AG09309 (cell line): ENCODE measurements around the gene C3orf18.

Experiments
- DNase-seq: peaks from one replicate; pipeline ENCODE4 v3.0.0-alpha.2; 2010; ENCODE audit warnings: low read depth
- H3K4me3 ChIP-seq: 2 replicates; pipeline ENCODE4 v1.5.1; 2011; ENCODE audit warnings: mild to moderate bottlenecking, low read depth, low read length, moderate library complexity; ENCODE audit not compliant: control insufficient read depth
- CTCF ChIP-seq: IDR thresholded peaks from 2 replicates; pipeline ENCODE4 v1.5.1; 2011; ENCODE audit warnings: mild to moderate bottlenecking, low read depth, low read length, inconsistent platforms; ENCODE audit not compliant: insufficient read depth, control insufficient read depth; ENCODE audit errors: missing control alignments

C3orf18 gene

DNA sequence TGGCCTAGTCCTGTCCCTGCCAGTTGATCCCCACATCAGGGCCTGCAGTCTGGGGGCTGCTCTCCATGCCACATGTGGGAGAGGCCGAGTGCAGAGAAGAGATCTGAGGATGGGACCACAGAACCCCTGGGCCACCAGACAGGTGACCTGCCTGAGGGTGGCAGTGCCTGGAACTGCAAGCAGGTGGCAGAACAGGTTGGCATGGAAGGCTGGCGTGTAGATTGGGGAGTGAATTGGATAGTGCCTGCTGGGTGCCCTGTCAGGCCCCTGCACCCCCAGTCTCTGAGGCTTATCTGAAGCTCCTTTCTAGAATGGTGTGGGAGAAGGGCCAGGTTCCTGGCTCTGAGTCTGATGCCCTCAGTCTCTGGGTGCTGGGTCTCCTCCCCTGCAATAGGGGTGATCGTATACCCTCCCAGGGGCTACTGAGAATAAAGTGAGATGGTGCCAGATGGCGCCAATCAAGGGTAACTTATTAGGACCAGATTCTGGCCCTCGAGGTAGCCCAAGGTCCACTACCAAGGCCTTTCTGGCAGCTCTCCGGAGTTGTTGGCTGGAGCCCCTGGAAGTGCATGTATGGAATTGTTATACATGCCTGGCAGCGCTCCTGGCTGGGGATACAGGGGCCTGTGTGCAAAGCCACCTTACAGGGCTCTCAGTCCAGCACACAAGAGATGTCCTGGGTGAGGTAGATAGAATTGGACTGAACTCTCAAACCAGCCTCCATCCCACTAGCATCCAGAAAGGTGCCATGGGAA lies 15.7 kb downstream of the C3orf18 start:
- DNase-seq = no peak

GRCh38 chr3:50551054-50551659 lies 16.4 kb downstream of the C3orf18 start:
- TF ChIP-seq CTCF = no peak
- no peak overlapping the region for H3K4me3 ChIP-seq
- no peak for DNase-seq

More for the DNA sequence above, 15.7 kb downstream of the C3orf18 start:
- TF ChIP-seq CTCF = no peak
- H3K4me3 ChIP-seq = no peak overlapping the region

GRCh38 chr3:50550079-50550736 lies 17.3 kb downstream of the C3orf18 start:
- no peak overlapping the region for H3K4me3 ChIP-seq
- TF ChIP-seq CTCF = peak; percentile 75
- no peak for DNase-seq

DNA sequence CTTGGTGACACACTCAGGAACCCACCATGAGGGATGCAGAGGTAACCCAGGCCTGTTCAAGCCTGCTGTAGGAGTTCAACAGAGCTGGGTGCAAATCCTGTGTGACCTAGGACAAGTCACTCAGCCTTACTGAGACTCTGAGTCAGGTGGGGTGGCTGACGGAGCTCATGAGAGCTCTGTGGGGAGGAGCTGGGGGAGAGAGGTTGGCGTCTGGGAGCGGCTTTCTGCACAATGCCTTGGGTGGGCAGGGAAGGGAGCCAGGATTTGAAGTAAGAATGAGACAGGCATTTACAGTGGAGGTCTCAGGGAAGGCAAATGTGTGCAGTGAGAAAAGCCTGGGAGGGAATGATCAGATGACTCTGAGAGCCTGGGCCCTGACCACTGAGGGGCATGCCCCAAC lies 18.3 kb downstream of the C3orf18 start:
- no peak overlapping the region for H3K4me3 ChIP-seq
- no peak for DNase-seq
- no peak for TF ChIP-seq CTCF

GRCh38 chr3:50545781-50546180 lies 21.8 kb downstream of the C3orf18 start:
- H3K4me3 ChIP-seq = no peak overlapping the region
- DNase-seq = no peak
- TF ChIP-seq CTCF = no peak

DNA sequence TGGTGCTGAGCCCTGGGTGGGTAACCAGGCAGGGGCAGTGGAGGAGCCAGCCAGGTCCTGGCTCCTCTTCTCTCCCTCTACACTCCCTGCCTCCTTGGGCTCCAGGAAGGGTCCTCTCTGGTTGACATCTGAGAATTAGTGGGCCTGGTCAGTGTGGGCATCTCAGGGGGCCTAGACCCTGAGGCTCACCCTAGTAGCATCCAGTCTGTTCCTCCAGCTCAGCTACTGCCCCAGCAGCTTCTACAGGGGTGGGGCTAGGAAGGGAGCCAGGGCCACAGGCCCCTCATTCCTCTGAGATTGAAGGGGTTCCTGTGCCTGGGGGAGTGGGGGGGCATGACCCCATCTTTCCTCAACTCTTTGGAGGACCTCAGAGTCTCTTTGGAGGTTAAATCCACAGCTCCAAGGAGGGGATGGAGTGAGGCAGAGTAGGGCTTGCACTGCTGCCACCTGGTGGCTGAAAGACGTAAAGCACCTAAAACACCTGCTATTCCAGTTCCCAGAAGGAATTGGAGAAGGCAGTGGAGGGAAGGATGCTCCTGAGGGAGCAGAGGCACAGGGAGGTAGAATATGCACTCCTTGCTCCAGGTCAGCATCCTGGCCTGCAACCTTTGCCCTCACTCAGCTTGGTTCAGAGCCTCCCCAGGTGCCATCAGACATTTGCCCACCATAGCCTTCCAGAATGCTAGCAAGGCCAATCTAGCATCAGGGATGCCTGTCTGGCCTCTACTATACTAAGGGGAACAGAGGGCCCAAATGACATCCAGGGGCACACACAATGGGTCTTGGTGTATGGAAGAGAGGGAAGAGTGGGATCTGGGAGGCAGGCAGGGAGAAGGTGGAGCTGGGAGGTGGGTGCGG lies 25.1 kb downstream of the C3orf18 start:
- H3K4me3 ChIP-seq = no peak overlapping the region
- no peak for DNase-seq
- peak; percentile 92 for TF ChIP-seq CTCF
